ENCODE measurements around the gene ARHGEF7. TPM values are rescaled to one million over a fixed set of nuclear protein-coding genes. Genes with fewer than 3 reads are reported as not detected.
A peak's percentile ranks its signal among the peaks of the same experiment; 100 is the strongest.

ARHGEF7 gene
- total RNA-seq, 1 experiment from 2014 or later = 46.2 TPM

DNA sequence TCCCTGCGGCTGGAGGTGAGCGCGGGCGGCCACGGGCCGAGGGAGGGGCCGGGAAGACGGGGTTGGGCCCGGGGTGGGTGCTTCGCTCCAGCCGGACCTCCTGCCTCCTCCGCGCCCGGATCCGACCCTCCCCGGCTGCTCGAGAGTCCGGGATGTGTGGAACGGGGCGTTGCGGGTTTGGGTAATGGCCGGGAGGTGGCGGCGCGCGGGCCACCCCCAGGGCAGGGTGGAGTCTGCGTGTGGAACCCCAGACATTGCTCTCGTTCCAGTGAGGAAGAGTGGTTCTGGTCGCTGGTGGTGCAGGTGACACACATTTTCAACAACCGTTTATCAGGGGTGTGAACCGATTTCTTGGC, 38.8 kb downstream of the ARHGEF7 start:
- Histone ChIP-seq H3K27me3 (ENCODE audit: insufficient read depth, low read length) (peaks cover 6% of the 10 kb centered on the region; the same call in 1 of the 2 replicates), H4K20me1 (ENCODE audit: insufficient read depth) (peaks cover 2% of the 10 kb centered on the region; the same call in 1 of the 2 replicates), H3K4me1 (ENCODE audit: control insufficient read depth in 1 of 2, insufficient read depth in 2 of 2, low read length in 2 of 2) (peaks cover 10 to 22% of the 10 kb centered on the region in 2 experiments), H3K36me3 (ENCODE audit: control insufficient read depth in 1 of 2, insufficient read depth in 2 of 2, low read length in 2 of 2) (peaks cover 0 to 2% of the 10 kb centered on the region in 2 experiments; a peak in 1 of 4 replicates), H3K4me3 (replicated peaks in 1 of 2; ENCODE audit: low read depth in 1 of 2, low read length in 2 of 2) (peak overlapping the region; percentile 57 to 83), H3K27ac (ENCODE audit: low read depth, low read length) (peak overlapping the region; percentile 95), H3K9ac (ENCODE audit: low read length) (peak overlapping the region; percentile 94), H3K4me2 (ENCODE audit: low read length) (peak overlapping the region; percentile 91), H3K79me2 (ENCODE audit: insufficient read depth, low read length) (peaks cover 53% of the 10 kb centered on the region), H3K9me3 (ENCODE audit: control insufficient read depth in 1 of 2, insufficient read depth in 1 of 2, low read depth in 1 of 2, low read length in 2 of 2) (no peaks in the 10 kb centered on the region), H3K9me2 (ENCODE audit: insufficient read depth) (no peaks in the 10 kb centered on the region), H2AFZ (ENCODE audit: low read depth, low read length, poor library complexity, severe bottlenecking) (no peak overlapping the region)
- ATAC-seq (peak; percentile 56), DNase-seq (ENCODE audit: low read depth, low spot score) (no peak)
- ChIA-PET POLR2A (no interaction called here), RAD21 (ENCODE audit: low non-redundant PET in 1 of 2, low total read pairs in 2 of 2, uncharacterized antibody in 2 of 2, unreplicated experiment in 2 of 2) (no interaction called here), CTCF (no interaction called here)
- BruUV-seq (replicated peaks) = no TSS peak
- TF ChIP-seq YY1 (IDR thresholded peaks at IDR 0.05; ENCODE audit: extremely low read depth, insufficient replicate concordance, low read depth, low read length) = peak; percentile 6
- TF ChIP-seq ZFX (IDR thresholded peaks at IDR 0.05) = no peak
- TF ChIP-seq, protein P1, sequence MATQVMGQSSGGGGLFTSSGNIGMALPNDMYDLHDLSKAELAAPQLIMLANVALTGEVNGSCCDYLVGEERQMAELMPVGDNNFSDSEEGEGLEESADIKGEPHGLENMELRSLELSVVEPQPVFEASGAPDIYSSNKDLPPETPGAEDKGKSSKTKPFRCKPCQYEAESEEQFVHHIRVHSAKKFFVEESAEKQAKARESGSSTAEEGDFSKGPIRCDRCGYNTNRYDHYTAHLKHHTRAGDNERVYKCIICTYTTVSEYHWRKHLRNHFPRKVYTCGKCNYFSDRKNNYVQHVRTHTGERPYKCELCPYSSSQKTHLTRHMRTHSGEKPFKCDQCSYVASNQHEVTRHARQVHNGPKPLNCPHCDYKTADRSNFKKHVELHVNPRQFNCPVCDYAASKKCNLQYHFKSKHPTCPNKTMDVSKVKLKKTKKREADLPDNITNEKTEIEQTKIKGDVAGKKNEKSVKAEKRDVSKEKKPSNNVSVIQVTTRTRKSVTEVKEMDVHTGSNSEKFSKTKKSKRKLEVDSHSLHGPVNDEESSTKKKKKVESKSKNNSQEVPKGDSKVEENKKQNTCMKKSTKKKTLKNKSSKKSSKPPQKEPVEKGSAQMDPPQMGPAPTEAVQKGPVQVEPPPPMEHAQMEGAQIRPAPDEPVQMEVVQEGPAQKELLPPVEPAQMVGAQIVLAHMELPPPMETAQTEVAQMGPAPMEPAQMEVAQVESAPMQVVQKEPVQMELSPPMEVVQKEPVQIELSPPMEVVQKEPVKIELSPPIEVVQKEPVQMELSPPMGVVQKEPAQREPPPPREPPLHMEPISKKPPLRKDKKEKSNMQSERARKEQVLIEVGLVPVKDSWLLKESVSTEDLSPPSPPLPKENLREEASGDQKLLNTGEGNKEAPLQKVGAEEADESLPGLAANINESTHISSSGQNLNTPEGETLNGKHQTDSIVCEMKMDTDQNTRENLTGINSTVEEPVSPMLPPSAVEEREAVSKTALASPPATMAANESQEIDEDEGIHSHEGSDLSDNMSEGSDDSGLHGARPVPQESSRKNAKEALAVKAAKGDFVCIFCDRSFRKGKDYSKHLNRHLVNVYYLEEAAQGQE (IDR thresholded peaks at IDR 0.05; ENCODE audit: low read depth) = no peak
- TF ChIP-seq ZNF274 (IDR thresholded peaks at IDR 0.05; ENCODE audit: low read depth, low read length) = no peak
- TF ChIP-seq CEBPB (IDR thresholded peaks at IDR 0.05; ENCODE audit: low read depth) = no peak
- TF ChIP-seq EZH2 (IDR thresholded peaks at IDR 0.05) = no peak
- no peak for TF ChIP-seq SP1 (IDR thresholded peaks at IDR 0.05; ENCODE audit: low read depth)
- TF ChIP-seq ELF1 (IDR thresholded peaks at IDR 0.05; ENCODE audit: borderline replicate concordance, low read depth) = no peak
- intact Hi-C loops (cut with micrococcal nuclease) = no loop called here
